Stimulated activated CD8-positive, alpha-beta memory T cell treated with anti-CD3 and anti-CD28 coated beads, Interleukin-12 subunit alpha, Interleukin-12 subunit beta, amount 100 ng/mL, for 24 hours (primary cell): Measurements from ENCODE around the gene ARID1B.
A peak's percentile ranks its signal among the peaks of the same experiment; 100 is the strongest.

ENCODE experiments used
- DNase-seq: peaks from one replicate; pipeline ENCODE4 v3.0.0-alpha.2; 2020; ENCODE audit errors: extremely low read depth

The ARID1B gene

GRCh38 chr6:156773935-156774852, 3.0 kb upstream of the ARID1B start:
- no peak for DNase-seq

- DNase-seq: no peak
Measured at GRCh38 chr6:156774863-156775405, 2.2 kb upstream of the ARID1B start.

- DNase-seq: no peak
Measured at GRCh38 chr6:156775717-156776116, 1.5 kb upstream of the ARID1B start.

GRCh38 chr6:156776470-156776839, 723 bp upstream of the ARID1B start:
- DNase-seq: no peak

- DNase-seq: peak; percentile 24
Measured at GRCh38 chr6:156777577-156778453, 637 bp downstream of the ARID1B start.

- DNase-seq: peak; percentile 8
Measured at GRCh38 chr6:156778454-156779205, 1.5 kb downstream of the ARID1B start.

- peak; percentile 5 for DNase-seq
Measured at GRCh38 chr6:156779206-156780094, 2.3 kb downstream of the ARID1B start.

- DNase-seq: no peak
Measured at GRCh38 chr6:156780102-156780641, 3.0 kb downstream of the ARID1B start.

GRCh38 chr6:156780962-156781853, 4.0 kb downstream of the ARID1B start:
- no peak for DNase-seq

- no peak for DNase-seq
Measured at GRCh38 chr6:156781861-156782631, 4.9 kb downstream of the ARID1B start.

- DNase-seq: no peak
Measured at GRCh38 chr6:156782691-156783320, 5.6 kb downstream of the ARID1B start.

GRCh38 chr6:156783958-156784357, 6.8 kb downstream of the ARID1B start:
- no peak for DNase-seq

- DNase-seq: no peak
Measured at GRCh38 chr6:156786652-156787051, 9.5 kb downstream of the ARID1B start.

- DNase-seq: no peak
Measured at GRCh38 chr6:156787569-156788492, 10.7 kb downstream of the ARID1B start.

GRCh38 chr6:156789081-156789943, 12.1 kb downstream of the ARID1B start:
- no peak for DNase-seq
